ENCODE results near the gene CASP9. TPM values are rescaled to one million over a fixed set of nuclear protein-coding genes. Genes with fewer than 3 reads are reported as not detected.
"Not testable (repeated sequence)": the region's sequence is repeated elsewhere in the genome, so short reads cannot be mapped to it uniquely, and the experiment has no call there.

CASP9 gene
- total RNA-seq, 1 donor from 2014 or later: 15.7 TPM

- intact Hi-C loops (cut with micrococcal nuclease): loop anchor here (1.0 to 10.0 kb wide), 11 partner anchors 94 to 1911 kb away; partner anchors contain the start of genes DDI2, PRDM2, RCC2 and SDHB
- Mint-ChIP-seq H3K4me1 (peaks cover 51% of the 10 kb centered on the region), H3K27ac (peak overlapping the region; percentile 99), H3K36me3 (ENCODE audit: low read depth) (peaks cover 9% of the 10 kb centered on the region), H3K9me3 (no peaks in the 10 kb centered on the region), H3K4me3 (peak overlapping the region; percentile 87), H3K27me3 (no peaks in the 10 kb centered on the region)
- no peak for ATAC-seq (ENCODE audit: low read depth)
- DNase-seq: no peak
- ChIA-PET CTCF (interaction anchor here (1.0 kb wide), 1 partner anchor 8 kb away, joined by 3 read pairs; no protein-coding TSS in a partner anchor), POLR2A (interaction anchor here (1.0 to 1.1 kb wide), 2 partner anchors 61 to 95 kb away, joined by 3 to 11 read pairs; partner anchors contain the start of gene AGMAT)
- no peak for TF ChIP-seq CTCF (IDR thresholded peaks at IDR 0.05)
Measured at GRCh38 chr1:15523104-15524020, 653 bp downstream of the CASP9 start.

- DNase-seq (no peak), ATAC-seq (ENCODE audit: low read depth) (no peak)
- ChIA-PET CTCF (no interaction called here), POLR2A (no interaction called here)
- no peak overlapping the region for H3K27ac Mint-ChIP-seq
- H3K36me3 Mint-ChIP-seq (ENCODE audit: low read depth): peaks cover 17% of the 10 kb centered on the region
- intact Hi-C loops (cut with micrococcal nuclease): loop anchor here (10.0 kb wide), 5 partner anchors 442 to 1912 kb away; partner anchors contain the start of genes PRDM2, RCC2 and SDHB
- no peaks in the 10 kb centered on the region for H3K27me3 Mint-ChIP-seq
- no peak for TF ChIP-seq CTCF (IDR thresholded peaks at IDR 0.05)
- H3K4me1 Mint-ChIP-seq: peaks cover 44% of the 10 kb centered on the region
- H3K4me3 Mint-ChIP-seq: no peak overlapping the region
- no peaks in the 10 kb centered on the region for H3K9me3 Mint-ChIP-seq
Measured at GRCh38 chr1:15522551-15522950, 1.5 kb downstream of the CASP9 start.

- H3K4me3 Mint-ChIP-seq; H3K27ac Mint-ChIP-seq; CTCF ChIA-PET; DNase-seq; H3K27me3 Mint-ChIP-seq; ATAC-seq (ENCODE audit: low read depth); H3K9me3 Mint-ChIP-seq: not testable (repeated sequence)
- H3K4me1 Mint-ChIP-seq: peaks cover 47% of the 10 kb centered on the region
- POLR2A ChIA-PET: interaction anchor here (0.7 kb wide), 2 partner anchors 13 to 606 kb away, joined by 6 to 10 read pairs; no protein-coding TSS in a partner anchor
- H3K36me3 Mint-ChIP-seq (ENCODE audit: low read depth): peaks cover 29% of the 10 kb centered on the region
- intact Hi-C loops (cut with micrococcal nuclease): loop anchor here (10.0 kb wide), 5 partner anchors 443 to 1913 kb away; partner anchors contain the start of genes PRDM2, RCC2 and SDHB
Measured at GRCh38 chr1:15521206-15521906, 2.7 kb downstream of the CASP9 start.

GRCh38 chr1:15519625-15520024, 4.4 kb downstream of the CASP9 start:
- H3K4me3 Mint-ChIP-seq: no peak overlapping the region
- no peaks in the 10 kb centered on the region for H3K27me3 Mint-ChIP-seq
- ATAC-seq (ENCODE audit: low read depth) (no peak), DNase-seq (no peak)
- peaks cover 30% of the 10 kb centered on the region for H3K36me3 Mint-ChIP-seq (ENCODE audit: low read depth)
- ChIA-PET CTCF (no interaction called here), POLR2A (interaction anchor here (0.5 kb wide), 1 partner anchor 99 kb away, joined by 3 read pairs; no protein-coding TSS in a partner anchor)
- peaks cover 41% of the 10 kb centered on the region for H3K4me1 Mint-ChIP-seq
- TF ChIP-seq CTCF (IDR thresholded peaks at IDR 0.05): no peak
- no peak overlapping the region for H3K27ac Mint-ChIP-seq
- H3K9me3 Mint-ChIP-seq: no peaks in the 10 kb centered on the region
- intact Hi-C loops (cut with micrococcal nuclease): loop anchor here (10.0 kb wide), 5 partner anchors 445 to 1915 kb away; partner anchors contain the start of genes PRDM2, RCC2 and SDHB

DNA sequence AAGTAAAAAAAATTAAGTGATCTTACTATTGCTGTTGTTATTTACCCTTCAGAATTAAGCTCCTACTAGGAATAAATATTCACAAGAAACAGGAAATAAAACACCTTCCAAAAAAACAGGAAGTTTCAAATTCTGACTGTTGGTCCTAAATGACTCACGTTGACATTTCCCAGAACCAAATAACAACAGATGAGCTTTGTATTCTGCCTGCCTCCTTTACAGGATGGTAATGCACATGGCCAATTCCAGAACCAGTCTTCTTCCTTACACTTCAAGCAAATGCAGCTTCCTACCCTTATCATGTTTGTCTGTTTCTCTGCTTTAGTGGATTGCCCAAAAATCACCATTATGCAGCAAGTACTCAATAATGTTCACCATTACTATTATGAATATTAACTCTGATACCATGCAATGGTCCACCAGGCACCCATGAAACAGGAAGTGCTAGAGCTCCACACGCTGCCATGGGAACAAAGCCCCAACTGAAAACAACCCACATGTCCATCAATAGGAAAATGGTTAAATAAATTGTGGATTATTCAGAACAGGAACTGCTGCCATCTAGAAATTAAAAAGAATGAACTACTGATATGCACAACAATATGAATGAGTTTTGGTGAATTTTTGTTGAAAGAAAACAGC, 8.9 kb downstream of the CASP9 start:
- Mint-ChIP-seq H3K27ac (peak overlapping the region; percentile 24), H3K4me1 (peaks cover 26% of the 10 kb centered on the region), H3K9me3 (no peaks in the 10 kb centered on the region), H3K27me3 (no peaks in the 10 kb centered on the region), H3K4me3 (no peak overlapping the region), H3K36me3 (ENCODE audit: low read depth) (peaks cover 51% of the 10 kb centered on the region)
- intact Hi-C loops (cut with micrococcal nuclease): no loop called here
- DNase-seq: no peak
- no peak for TF ChIP-seq CTCF (IDR thresholded peaks at IDR 0.05)
- POLR2A ChIA-PET: no interaction called here
- CTCF ChIA-PET: interaction anchor here (0.6 kb wide), 2 partner anchors 9 to 88 kb away, joined by 3 read pairs; partner anchors contain the start of gene CASP9
- peak; percentile 50 for ATAC-seq (ENCODE audit: low read depth)

DNA sequence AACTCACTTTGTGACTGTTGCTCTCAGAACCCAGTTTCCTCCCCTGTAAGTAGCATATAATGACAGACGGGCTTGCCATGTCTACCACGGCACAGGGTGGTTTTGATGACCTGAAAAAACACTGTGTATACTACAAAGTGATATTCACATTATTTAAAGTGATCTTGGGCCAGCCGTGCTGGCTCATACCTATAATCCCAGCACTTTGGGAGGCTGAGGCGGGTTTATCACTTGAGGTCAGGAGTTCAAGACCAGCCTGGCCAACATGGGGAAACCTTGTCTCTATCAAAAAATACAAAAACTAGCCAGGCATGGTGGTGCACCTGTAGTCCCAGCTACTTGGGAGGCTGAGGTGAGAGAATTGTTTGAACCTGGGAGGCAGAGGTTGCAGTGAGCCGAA, 9.5 kb downstream of the CASP9 start:
- H3K9me3 Mint-ChIP-seq; H3K27me3 Mint-ChIP-seq; H3K4me3 Mint-ChIP-seq; DNase-seq; POLR2A ChIA-PET; intact Hi-C loops (cut with micrococcal nuclease); ATAC-seq (ENCODE audit: low read depth): not testable (repeated sequence)
- Mint-ChIP-seq H3K27ac (peak overlapping the region; percentile 41), H3K4me1 (peaks cover 26% of the 10 kb centered on the region), H3K36me3 (ENCODE audit: low read depth) (peaks cover 51% of the 10 kb centered on the region)
- CTCF ChIA-PET: interaction anchor here (0.6 kb wide), 1 partner anchor 88 kb away, joined by 3 read pairs; no protein-coding TSS in a partner anchor

Data from activated B cell treated with CpG ODN at 0.5 μM for 24 hours (primary cell).